DLD1 (cell line): ENCODE data around the gene SHTN1.

Experiments used
- in situ Hi-C: cut with HindIII; loops from 2 replicates; pipeline ENCODE4 v1.10.0; 2017; ENCODE audit warnings: low sequenced_read_pairs

Gene SHTN1

DNA sequence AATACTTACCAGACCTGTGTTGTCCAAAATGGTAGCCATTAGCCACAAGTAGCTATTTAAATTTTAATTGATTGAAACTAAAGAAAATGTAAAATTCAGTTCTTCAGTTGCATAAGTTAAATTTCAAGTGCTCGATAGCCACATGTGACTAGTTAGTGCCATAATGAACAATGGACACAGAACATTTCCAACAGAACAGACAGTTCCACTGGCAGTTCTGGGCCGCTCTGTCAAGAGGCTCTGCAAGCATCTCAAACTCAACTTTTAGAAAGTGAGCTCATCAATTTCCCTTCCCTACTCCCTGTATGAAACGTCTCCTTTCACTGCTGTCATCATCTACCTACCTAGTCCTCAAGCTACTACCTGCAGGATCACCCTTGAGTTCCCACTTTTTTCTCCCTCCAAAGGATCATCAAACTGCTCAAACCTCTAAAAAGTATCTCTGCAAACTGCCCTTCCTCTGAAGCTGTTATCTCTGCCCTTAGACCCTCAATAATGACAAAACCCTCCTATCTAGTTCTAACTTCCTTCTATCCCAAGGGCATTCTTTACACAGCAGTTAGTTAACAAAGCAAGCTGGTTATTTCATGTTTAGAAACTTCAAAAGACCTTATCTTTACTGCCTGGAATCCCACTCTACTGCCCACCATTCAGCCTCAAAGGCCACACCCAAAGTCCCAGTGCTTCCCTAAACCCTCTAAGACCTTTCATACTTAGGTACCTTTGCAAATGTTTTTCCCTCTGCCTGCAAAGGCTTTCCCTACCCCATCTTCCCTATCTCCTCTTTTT, 20.6 kb downstream of the SHTN1 start:
- in situ Hi-C loops: no loop called here

DNA sequence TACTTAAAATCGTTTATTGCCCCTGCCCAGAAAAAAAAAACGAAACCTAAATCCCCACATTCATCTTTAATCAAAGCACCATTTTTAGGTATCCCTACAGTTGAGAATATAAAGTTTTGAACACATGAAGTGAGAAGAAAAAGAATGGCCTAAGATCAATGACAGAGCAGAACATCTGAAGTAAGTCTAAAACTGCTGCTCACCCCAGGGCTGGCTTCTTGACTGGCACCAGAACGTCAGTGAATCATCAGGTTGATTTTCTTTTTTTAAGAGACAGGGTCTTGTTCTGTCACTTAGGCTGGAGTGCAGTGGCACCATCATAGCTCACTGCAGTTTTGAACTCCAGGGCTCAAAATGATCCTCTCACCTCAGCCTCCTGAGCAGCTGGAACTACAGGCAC, 24.9 kb downstream of the SHTN1 start:
- in situ Hi-C loops: no loop called here

DNA sequence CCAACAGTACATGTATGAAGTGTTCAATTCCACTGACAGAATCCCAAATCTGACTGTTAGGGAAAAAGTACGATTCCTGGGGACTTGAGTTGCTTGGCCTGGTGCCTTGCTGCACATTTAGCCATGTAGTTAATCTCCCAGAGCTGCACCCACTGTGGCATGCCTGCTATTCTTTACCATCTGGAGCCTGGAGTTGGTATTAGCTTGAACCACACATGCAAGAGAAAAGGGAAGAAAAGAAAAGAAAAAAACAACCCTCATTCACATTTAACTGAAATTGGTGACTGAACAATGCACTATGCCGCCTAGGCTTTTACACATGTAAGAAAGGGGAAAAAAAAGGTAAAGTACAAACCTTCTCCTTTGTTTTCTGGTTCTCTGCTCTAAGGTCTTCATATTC, 26.1 kb downstream of the SHTN1 start:
- in situ Hi-C loops: no loop called here

DNA sequence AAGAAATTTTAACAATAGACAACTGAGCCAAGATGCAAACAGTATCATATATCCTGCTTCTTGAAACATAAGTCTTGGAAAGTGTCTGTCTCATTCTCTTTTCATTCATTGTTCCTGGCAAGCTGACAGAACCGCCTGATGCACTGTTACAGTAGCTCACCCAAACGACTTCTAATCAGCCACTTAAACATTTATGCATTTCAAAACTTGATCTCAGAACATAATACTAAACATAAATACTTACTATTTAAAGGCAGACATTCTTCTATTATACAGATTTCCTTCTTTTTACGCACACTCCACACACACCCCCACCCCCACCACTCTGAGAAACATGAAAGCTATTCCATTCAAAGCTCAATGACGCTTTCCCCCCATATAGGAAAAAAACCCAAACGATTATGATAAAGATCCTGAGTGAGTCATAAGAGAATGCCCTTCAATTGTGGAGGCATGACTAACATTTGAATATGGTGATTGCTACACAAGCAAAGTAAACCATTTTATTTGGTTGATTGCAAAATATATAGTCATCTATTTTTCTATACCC, 30.5 kb downstream of the SHTN1 start:
- in situ Hi-C loops: no loop called here

DNA sequence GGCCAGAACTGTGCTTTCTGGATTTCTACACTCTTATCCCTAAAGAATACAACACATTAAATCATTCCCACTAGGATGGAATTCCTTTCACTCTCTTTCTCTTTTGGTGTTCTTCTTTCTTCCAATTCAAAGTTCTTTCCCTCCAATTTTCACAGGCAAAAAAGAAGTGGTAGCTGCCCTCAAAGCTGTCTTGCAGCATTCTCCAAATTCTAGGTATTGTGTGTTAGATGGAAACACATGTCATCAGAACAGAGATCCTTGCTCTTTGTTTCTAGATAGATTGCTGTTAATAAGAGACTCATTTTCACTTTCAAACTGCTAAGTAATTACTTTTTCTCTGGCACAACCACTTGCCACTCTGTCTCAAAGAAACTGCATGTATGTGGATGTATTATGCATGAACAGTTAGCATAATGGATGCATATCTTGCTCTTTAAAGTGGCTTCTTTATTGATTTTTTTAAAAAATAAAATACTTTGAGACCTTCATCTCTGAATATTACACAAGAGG, 31.0 kb downstream of the SHTN1 start:
- in situ Hi-C loops: no loop called here

DNA sequence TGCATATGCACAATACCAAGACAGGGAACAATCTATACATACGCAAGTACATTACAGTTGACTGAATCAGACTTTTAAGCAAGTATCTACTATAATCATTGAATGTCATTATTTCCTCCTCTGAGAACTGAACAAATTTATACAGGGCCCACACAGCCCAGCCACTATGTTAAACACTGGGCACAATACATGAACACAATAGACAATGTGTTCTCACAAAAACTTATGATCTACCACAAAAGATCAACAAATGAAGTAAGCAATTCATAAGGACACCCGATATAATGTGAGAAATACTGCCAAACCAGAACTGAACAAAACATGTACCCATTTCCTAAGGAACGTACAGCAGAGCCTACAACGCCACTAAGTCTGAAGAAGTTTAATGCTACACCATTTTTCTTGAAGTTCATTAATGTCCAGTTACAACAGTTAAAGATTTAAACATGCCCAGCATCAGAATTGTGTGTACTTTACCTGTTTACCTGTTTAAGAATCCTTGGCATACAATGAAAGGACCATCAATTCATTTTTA, 31.5 kb downstream of the SHTN1 start:
- in situ Hi-C loops: no loop called here

DNA sequence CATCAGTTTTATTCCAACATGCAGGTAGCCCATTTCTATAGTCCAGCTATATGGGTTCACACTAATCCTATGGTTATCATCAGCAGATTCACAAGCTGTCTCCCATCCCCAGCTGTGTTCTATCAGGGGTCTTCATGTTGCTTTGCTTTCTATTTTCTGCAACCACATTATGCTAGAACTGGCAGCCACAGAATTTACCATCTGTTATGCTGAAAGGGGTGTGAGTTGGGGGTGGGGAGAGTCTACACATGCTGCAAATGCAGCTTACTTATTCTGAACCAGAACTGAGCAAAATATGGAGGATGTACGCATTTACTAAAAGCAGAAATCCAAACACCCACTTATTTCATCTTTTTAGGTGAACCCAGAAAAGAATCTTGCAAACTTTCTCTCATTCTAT, 32.9 kb downstream of the SHTN1 start:
- in situ Hi-C loops: no loop called here

DNA sequence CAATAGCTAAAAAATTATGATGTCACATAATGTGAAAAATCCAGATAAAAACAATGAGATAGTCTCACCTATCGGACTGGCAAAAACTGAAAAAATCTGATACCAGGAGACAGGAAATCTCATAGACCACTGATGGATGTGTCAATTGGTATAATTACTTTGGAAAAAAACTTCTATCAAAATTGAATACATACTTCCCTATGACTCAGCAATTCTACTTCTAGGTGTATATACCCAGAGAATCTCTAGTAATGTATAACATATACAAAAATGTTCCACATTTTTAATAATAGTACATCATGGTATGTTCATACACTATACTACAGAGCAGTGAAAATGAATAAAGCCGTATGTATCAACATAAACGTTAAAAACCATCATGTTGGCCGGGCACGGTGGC, 34.9 kb downstream of the SHTN1 start:
- in situ Hi-C loops: no loop called here

DNA sequence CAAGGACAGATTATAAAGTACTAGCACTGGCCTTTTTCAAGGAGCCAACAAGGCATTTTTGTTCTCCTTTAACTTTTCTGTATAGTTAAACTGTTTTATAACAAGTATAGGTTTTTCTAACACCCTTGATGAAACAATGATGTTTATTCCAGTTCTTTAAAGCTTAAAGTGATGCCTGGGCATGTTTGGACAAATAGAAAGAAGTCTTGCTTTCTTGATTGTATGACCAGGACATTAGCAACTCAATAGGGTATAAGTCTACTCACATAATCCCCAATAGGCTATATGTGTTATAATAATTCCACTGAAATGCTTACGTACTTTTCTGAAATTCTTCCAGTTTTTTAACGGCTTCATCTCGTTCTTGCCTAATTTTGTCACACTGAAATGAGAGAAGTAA, 36.7 kb downstream of the SHTN1 start:
- in situ Hi-C loops: loop anchor here (10.0 kb wide), 1 partner anchor 74 kb away; no protein-coding TSS in a partner anchor

DNA sequence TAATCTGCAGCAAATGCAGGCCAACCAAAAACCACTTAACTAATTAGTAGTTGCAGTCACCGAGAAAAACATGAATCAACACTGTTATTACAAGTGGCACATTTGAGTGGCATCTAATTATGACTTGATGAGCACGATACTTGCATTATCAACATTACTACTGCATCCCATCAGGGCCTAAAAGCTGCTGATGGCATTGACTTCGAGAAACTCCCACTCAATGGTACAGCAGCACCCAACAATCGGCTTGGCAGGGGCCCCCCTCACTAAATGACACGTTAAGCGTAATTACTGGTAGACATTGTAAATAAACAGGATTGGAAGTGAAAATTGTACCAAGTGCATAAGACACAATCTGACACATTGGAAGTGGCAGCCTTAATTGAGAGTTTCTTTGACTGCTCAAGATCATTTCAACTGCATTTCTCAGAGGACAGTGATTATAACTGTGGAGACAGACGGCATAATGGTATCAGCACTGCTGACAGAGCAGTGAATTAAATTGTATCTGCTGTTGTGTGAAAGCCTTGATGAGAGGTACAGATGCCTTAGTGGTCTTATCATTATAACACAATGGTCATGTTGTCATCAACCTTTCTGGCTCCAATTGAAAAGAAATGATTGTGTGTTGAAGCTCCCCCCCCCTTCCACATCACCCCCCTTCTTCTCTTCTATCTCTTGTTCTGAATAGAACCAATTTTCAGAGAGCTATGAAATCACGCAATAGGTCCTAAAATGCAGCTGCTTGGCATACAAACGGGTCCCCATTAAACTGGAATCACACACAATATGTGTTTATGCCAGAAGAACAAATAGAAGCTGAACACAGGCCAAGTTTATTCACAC, 43.4 kb downstream of the SHTN1 start:
- in situ Hi-C loops: loop anchor here (10.0 kb wide), 1 partner anchor 67 kb away; no protein-coding TSS in a partner anchor

DNA sequence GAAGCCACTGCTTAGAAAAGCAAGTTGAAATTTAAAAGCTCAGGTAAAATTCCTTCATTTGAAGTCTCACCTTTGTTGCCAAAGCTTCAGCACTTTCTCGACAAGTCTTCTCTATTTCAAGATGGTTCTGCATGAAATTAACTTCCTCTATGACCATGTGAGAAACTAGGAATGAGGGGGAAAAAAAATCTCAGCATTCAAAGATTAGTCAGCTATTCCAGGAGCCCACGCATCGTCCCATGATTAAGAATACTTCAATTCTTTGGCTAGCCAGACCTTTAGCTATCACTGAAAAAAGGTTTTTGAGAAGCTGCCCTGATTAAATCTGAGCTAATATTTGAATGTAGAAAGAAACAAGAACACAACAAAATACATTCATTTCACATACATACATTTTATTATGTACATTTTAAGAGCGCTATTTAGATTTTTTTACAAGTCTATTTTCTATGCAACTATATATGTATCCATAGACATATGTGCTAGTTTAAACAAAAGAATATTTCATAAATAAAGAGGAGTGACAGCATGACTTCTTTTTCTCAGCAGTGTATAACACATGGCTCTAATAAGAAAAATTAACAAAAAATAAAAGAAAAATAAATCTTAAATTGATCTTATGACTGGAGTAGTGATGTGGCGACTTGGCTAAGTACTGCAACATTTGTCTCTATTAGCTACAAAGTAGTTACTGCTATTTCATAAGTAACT, 44.8 kb downstream of the SHTN1 start:
- in situ Hi-C loops: loop anchor here (10.0 kb wide), 1 partner anchor 65 kb away; no protein-coding TSS in a partner anchor

DNA sequence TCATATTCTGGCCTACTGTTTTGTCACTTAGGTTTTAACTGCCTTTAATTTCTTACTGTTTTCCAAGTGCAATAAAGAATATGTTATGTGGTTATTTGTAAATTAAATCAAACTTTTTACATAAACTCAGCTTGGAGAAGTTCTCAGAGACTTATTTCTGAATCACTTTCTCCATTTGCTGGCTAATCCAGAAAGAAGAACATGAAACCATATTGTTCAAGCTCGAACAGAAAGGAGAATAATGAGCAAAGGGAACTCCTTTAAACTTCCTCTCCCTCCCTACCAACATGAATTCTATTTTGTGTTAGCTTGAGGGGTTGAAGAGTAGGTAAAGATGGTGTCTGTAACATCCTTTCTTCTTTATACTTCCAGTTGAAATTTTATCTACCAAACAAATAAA, 52.3 kb downstream of the SHTN1 start:
- in situ Hi-C loops: no loop called here

DNA sequence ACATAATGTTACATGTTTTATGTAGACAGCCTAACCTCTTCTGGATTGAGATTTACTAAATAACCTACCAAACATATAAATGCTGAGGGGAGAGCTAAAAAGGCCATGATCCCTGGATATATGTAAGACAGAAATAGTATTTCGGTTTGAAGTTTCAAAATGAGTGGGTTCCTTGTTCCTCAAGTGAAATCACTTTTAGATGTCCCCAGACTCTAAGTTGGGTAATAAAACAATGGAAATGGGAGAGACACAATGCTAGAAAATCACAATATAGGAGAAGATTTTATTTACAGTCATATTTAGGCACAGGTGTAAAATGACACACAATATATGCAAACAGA, 56.5 kb downstream of the SHTN1 start:
- in situ Hi-C loops: no loop called here

DNA sequence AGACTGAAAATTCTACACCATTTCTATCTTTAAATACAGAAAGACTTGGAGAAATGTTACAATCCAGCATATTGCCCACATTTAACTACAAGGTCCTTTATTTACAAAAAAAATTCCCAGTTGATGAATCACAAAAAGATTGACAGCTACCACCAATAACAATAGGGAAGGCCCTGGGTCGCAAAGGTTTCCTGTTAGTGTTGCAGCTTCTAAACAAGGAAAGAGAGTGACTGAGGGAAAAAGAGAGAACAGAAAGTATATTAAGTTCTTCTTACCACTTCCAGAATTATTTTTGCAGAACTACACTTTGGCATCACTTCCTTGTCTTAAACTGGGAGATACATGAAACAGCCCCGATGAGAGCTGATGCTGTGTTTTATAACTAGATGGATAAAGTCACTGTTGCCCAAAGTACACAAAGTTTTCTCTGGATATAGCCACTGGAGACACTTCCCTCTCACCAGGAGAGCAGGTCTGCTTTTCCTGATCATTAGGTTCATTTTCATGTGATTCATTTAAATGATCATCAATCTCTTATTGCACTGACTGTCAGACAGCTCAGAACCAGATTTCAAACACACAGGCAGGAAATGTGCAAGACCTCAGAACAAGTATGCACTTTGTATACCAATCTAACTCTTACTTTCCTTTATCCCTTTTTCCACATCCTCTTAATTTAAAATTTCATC, 57.0 kb downstream of the SHTN1 start:
- in situ Hi-C loops: no loop called here

DNA sequence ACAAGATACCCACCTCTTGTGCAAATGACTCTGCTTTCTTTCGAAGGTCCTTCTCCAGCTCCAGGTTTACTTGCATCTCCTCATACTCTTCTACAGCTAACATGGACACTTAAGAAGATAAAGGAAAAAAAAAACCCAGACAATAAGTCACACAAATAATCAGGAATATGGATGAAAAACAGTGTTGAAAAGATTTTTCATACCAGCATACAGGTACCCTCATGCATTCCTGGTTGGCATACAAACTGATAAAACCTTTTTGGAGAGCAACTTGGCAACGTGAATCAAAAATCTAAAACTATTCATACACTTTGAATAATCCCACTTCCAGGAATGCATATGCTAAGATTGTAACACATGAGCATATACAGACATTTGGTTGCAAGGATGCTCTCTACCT, 60.1 kb downstream of the SHTN1 start:
- in situ Hi-C loops: no loop called here

DNA sequence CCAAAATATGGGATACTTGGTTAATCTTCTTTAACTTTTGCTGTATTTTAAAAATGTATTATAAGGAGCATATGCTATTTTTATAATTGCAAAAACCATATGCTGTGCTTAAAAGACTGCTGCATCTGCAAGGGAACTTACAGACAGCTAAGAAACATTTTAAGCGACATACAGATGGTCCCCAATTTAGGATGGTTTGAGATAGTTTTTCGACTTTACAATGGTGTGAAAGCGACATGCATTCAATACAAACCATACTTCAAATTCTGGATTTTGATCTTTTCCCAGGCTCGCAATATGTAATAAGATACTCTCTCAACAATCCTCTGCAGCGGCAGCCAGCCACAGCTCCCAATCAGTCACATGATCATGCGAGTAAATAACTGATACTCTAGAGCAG, 73.2 kb downstream of the SHTN1 start:
- in situ Hi-C loops: no loop called here

DNA sequence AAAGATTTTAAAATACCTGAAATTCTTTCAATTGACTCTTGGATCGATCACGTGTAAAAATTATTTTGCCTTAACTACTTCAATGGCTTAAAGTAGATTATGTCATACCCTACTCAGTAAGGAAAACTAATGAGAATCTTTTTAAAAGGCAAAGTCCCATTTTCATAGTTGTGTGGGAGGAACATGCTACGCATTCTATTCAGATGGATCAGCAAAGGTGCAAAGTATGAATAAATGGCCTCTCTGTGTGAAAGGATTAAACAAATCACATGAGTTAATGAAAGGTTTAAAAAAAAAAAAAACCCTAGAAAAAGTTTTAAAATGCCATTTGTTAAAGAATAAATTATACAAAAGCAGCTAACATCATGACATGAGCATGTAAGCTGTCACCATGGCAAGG, 78.6 kb downstream of the SHTN1 start:
- in situ Hi-C loops: no loop called here

DNA sequence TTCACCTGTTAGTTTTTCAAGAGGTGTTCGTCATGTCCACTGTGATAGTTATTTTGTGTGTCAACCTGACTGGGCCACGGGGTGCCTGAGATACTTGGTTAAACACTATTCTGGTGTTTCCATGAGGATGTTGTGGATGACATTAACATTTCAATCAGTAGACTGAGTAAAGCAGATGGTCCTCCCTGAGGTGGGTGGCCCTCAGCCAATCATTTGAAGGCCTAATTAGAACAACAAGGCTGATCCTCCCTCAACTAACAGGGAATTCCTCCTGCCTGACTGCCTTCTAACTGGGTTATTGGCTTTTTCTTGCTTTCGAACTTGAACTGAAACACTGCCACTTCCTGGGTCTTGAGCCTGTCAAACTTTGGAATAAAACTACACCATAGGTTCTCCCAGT, 79.9 kb downstream of the SHTN1 start:
- in situ Hi-C loops: no loop called here

DNA sequence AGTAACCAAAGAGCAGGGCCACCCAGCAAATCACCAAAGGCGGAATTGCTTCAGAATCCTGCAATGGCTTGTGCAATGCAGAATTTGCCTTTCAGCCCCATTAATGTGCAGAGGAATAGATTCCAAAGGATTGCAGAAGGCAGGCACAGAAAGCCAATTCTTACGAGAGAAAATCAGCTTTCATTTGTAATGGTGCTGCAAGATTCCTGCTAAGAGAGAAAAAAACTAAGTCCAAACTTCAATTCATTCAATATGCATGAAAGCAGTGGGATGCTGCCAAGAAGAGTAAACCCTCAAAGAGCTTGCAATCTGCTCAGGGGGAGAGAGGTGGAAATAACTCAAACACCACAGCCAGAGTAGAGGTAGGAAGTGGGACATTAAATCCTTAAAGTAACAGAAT, 85.3 kb downstream of the SHTN1 start:
- in situ Hi-C loops: no loop called here

DNA sequence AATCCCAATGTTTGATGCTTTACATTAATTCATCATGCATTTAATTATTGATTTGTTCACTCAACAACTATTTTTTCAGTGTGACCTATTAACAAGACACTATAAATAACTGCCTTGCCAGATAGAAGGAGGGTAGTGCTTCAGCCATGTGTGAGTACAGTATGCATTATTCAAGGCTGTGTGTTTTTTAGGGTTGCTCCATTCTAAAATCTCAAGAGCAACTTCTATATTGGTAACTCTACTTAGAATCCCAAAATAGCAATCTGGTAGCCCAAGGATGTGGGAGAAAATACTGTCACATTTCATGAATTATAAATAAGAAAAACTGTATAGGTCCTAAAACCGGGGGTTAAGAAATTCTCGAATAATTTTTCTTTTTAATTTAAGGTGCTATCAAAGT, 85.8 kb downstream of the SHTN1 start:
- in situ Hi-C loops: no loop called here
